Neutrophil (primary cell): ENCODE measurements around the gene UNC5CL.

Experiments
- H3K27ac ChIP-seq: fragments of 200-600 bp; sonication (generic); 2 replicates; pipeline ENCODE4 v1.5.1; 2016; ENCODE audit warnings: mild to moderate bottlenecking, moderate library complexity
- H3K27me3 ChIP-seq: fragments of 200-600 bp; sonication (generic); 2 replicates; pipeline ENCODE4 v1.6.0; 2016; ENCODE audit warnings: mild to moderate bottlenecking
- H3K36me3 ChIP-seq: fragments of 200-600 bp; sonication (generic); 2 replicates; pipeline ENCODE4 v1.5.1; 2017
- H3K4me1 ChIP-seq, 2 experiments: fragments of 200-600 bp in 1 of 2; sonication (generic) in 1 of 2; 1 replicate in 1 of 2; 2 replicates in 1 of 2; pipeline versions ENCODE4 v1.5.1 to v1.6.1; 2013 to 2016; ENCODE audit warnings: low read depth in 1 of 2, low read length in 1 of 2, mild to moderate bottlenecking in 1 of 2, moderate library complexity in 1 of 2; ENCODE audit not compliant: control insufficient read depth in 1 of 2, insufficient read depth in 1 of 2
- H3K4me3 ChIP-seq, 2 experiments: fragments of 200-600 bp in 1 of 2; sonication (generic) in 1 of 2; 1 replicate in 1 of 2; 2 replicates in 1 of 2; pipeline ENCODE4 v1.5.1; 2013 to 2016; ENCODE audit warnings: low read depth in 1 of 2, low read length in 1 of 2, mild to moderate bottlenecking in 1 of 2, moderate library complexity in 1 of 2
- H3K9me3 ChIP-seq: fragments of 200-600 bp; sonication (generic); 2 replicates; pipeline ENCODE4 v1.5.1; 2016
- TF ChIP-seq, protein P1 (sequence below): fragments of 200-600 bp; sonication (generic); IDR thresholded peaks from 2 replicates; pipeline ENCODE4 v1.5.1; 2016; ENCODE audit warnings: antibody characterized with exemption

The UNC5CL gene

GRCh38 chr6:41000248-41000647 is 38.8 kb downstream of the UNC5CL start:
- H3K27ac ChIP-seq: no peak overlapping the region
- H3K9me3 ChIP-seq: no peaks in the 10 kb centered on the region
- H3K36me3 ChIP-seq: no peaks in the 10 kb centered on the region
- H3K4me3 ChIP-seq: no peak overlapping the region
- H3K27me3 ChIP-seq: peaks cover 44% of the 10 kb centered on the region
- TF ChIP-seq, protein P1, sequence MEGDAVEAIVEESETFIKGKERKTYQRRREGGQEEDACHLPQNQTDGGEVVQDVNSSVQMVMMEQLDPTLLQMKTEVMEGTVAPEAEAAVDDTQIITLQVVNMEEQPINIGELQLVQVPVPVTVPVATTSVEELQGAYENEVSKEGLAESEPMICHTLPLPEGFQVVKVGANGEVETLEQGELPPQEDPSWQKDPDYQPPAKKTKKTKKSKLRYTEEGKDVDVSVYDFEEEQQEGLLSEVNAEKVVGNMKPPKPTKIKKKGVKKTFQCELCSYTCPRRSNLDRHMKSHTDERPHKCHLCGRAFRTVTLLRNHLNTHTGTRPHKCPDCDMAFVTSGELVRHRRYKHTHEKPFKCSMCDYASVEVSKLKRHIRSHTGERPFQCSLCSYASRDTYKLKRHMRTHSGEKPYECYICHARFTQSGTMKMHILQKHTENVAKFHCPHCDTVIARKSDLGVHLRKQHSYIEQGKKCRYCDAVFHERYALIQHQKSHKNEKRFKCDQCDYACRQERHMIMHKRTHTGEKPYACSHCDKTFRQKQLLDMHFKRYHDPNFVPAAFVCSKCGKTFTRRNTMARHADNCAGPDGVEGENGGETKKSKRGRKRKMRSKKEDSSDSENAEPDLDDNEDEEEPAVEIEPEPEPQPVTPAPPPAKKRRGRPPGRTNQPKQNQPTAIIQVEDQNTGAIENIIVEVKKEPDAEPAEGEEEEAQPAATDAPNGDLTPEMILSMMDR: no peak
- H3K4me1 ChIP-seq: no peaks in the 10 kb centered on the region

DNA sequence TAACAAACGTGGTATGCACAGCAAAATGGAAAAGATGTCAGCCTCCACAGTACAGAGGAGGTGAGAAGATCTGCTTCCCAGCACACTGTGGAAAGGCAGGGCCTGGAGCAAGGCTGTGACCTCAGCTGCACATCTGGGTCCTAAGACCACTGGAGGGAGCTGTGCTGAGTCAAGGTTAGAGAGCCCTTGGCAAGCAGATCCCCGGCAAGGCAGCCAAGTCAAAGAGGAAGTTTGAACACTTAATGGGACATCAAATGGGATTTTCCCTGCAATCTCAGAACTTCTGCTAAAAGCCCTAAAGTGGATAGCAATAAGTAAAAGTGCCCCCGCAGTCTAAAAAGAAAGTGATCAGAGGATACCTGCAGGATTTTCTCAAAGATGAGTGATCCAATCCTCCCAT is 39.5 kb downstream of the UNC5CL start:
- Histone ChIP-seq H3K9me3 (no peaks in the 10 kb centered on the region), H3K27ac (no peak overlapping the region), H3K27me3 (peaks cover 39% of the 10 kb centered on the region), H3K36me3 (no peaks in the 10 kb centered on the region), H3K4me1 (no peaks in the 10 kb centered on the region), H3K4me3 (no peak overlapping the region)
- TF ChIP-seq, protein P1: no peak

- TF ChIP-seq, protein P1: no peak
- no peak overlapping the region for H3K27ac ChIP-seq
- no peaks in the 10 kb centered on the region for H3K36me3 ChIP-seq
- no peaks in the 10 kb centered on the region for H3K4me1 ChIP-seq
- H3K27me3 ChIP-seq: peaks cover 32% of the 10 kb centered on the region
- H3K9me3 ChIP-seq: no peaks in the 10 kb centered on the region
- H3K4me3 ChIP-seq: no peak overlapping the region
These were observed 40.4 kb downstream of the UNC5CL start for GRCh38 chr6:40998661-40999060.

GRCh38 chr6:40997234-40997957 is 41.6 kb downstream of the UNC5CL start:
- H3K27ac ChIP-seq: no peak overlapping the region
- no peak overlapping the region for H3K4me3 ChIP-seq
- no peaks in the 10 kb centered on the region for H3K9me3 ChIP-seq
- peaks cover 29% of the 10 kb centered on the region for H3K27me3 ChIP-seq
- TF ChIP-seq, protein P1: no peak
- H3K36me3 ChIP-seq: no peaks in the 10 kb centered on the region
- no peaks in the 10 kb centered on the region for H3K4me1 ChIP-seq

GRCh38 chr6:40996591-40997233 is 42.3 kb downstream of the UNC5CL start:
- Histone ChIP-seq H3K9me3 (no peaks in the 10 kb centered on the region), H3K27ac (no peak overlapping the region), H3K27me3 (peaks cover 29% of the 10 kb centered on the region), H3K4me1 (no peaks in the 10 kb centered on the region), H3K36me3 (no peaks in the 10 kb centered on the region), H3K4me3 (no peak overlapping the region)
- TF ChIP-seq, protein P1: no peak
